GM21515 (cell line): ENCODE data around the gene SMAD2.
"Not testable (repeated sequence)": the region's sequence is repeated elsewhere in the genome, so short reads cannot be mapped to it uniquely, and the experiment has no call there.

Experiments
- ATAC-seq: cut with Tn5 transposase; IDR thresholded peaks from one replicate; pipeline ENCODE4 v1.9.1; 2021; ENCODE audit not compliant: unreplicated experiment

The SMAD2 gene

GRCh38 chr18:47847635-47848034 lies 82.8 kb downstream of the SMAD2 start:
- no peak for ATAC-seq

- no peak for ATAC-seq
These were observed 84.0 kb downstream of the SMAD2 start for GRCh38 chr18:47846431-47846830.

GRCh38 chr18:47844828-47845498 lies 85.5 kb downstream of the SMAD2 start:
- ATAC-seq: no peak

GRCh38 chr18:47842836-47843235 lies 87.6 kb downstream of the SMAD2 start:
- ATAC-seq: no peak

- ATAC-seq: no peak
These were observed 92.1 kb downstream of the SMAD2 start for GRCh38 chr18:47838396-47838795.

GRCh38 chr18:47832348-47832747 lies 98.1 kb downstream of the SMAD2 start:
- ATAC-seq: no peak

GRCh38 chr18:47831351-47831750 lies 99.1 kb downstream of the SMAD2 start:
- ATAC-seq: no peak

GRCh38 chr18:47830772-47831171 lies 99.7 kb downstream of the SMAD2 start:
- ATAC-seq: no peak

GRCh38 chr18:47829831-47830230 lies 100.6 kb downstream of the SMAD2 start:
- no peak for ATAC-seq

- ATAC-seq: not testable (repeated sequence)
These were observed 102.4 kb downstream of the SMAD2 start for GRCh38 chr18:47828031-47828430.

GRCh38 chr18:47826157-47827074 lies 104.0 kb downstream of the SMAD2 start:
- no peak for ATAC-seq

GRCh38 chr18:47821314-47821713 lies 109.1 kb downstream of the SMAD2 start:
- ATAC-seq: no peak

GRCh38 chr18:47817795-47818077 lies 112.7 kb downstream of the SMAD2 start:
- ATAC-seq: no peak

- no peak for ATAC-seq
These were observed 113.3 kb downstream of the SMAD2 start for GRCh38 chr18:47817017-47817794.

GRCh38 chr18:47815486-47816270 lies 114.8 kb downstream of the SMAD2 start:
- ATAC-seq: no peak

- ATAC-seq: no peak
These were observed 121.0 kb downstream of the SMAD2 start for GRCh38 chr18:47809420-47809819.

- no peak for ATAC-seq
These were observed 127.7 kb downstream of the SMAD2 start for GRCh38 chr18:47802802-47803201.

- no peak for ATAC-seq
These were observed 128.6 kb downstream of the SMAD2 start for GRCh38 chr18:47801817-47802216.

GRCh38 chr18:47800756-47801155 lies 129.7 kb downstream of the SMAD2 start:
- no peak for ATAC-seq

- ATAC-seq: no peak
These were observed 130.2 kb downstream of the SMAD2 start for GRCh38 chr18:47800248-47800647.

- ATAC-seq: no peak
These were observed 131.1 kb downstream of the SMAD2 start for GRCh38 chr18:47799376-47799775.
